Measurements from ENCODE around the gene EDEM2. TPM values are rescaled to one million over a fixed set of nuclear protein-coding genes. Genes with fewer than 3 reads are reported as not detected.

Gene EDEM2
- total and polyA plus RNA-seq, 7 donors, result 5.0 to 20.4 (median 8.3) TPM

GRCh38 chr20:35066194-35066593, 80.9 kb downstream of the EDEM2 start:
- peaks cover 0 to 25% of the 10 kb centered on the region in 2 donors for H3K36me3 ChIP-seq (ENCODE audit: insufficient read depth in 1 of 2, low read depth in 1 of 2)
- 90 to 94% (median 93%) methylated on average over 6 of the region's 6 CpGs for WGBS, 3 donors
- no peaks in the 10 kb centered on the region for H3K27me3 ChIP-seq (ENCODE audit: insufficient read depth in 3 of 3, low read length in 2 of 3)
- no peaks in the 10 kb centered on the region for H3K9me3 ChIP-seq
- intact Hi-C loops (cut with DNase I), result no loop called here
- H3K4me1 ChIP-seq, result peaks cover 19% of the 10 kb centered on the region
- TF ChIP-seq, protein P1, sequence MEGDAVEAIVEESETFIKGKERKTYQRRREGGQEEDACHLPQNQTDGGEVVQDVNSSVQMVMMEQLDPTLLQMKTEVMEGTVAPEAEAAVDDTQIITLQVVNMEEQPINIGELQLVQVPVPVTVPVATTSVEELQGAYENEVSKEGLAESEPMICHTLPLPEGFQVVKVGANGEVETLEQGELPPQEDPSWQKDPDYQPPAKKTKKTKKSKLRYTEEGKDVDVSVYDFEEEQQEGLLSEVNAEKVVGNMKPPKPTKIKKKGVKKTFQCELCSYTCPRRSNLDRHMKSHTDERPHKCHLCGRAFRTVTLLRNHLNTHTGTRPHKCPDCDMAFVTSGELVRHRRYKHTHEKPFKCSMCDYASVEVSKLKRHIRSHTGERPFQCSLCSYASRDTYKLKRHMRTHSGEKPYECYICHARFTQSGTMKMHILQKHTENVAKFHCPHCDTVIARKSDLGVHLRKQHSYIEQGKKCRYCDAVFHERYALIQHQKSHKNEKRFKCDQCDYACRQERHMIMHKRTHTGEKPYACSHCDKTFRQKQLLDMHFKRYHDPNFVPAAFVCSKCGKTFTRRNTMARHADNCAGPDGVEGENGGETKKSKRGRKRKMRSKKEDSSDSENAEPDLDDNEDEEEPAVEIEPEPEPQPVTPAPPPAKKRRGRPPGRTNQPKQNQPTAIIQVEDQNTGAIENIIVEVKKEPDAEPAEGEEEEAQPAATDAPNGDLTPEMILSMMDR (IDR thresholded peaks at IDR 0.05), result no peak
- peak in 2 of 4 donors; percentile 32 to 54 for ATAC-seq
- H3K27ac ChIP-seq, result no peak overlapping the region
- DNase-seq, result no peak
- no peak overlapping the region for H3K4me3 ChIP-seq

Other genes with a start within 250 kb of the EDEM2 start
- gene GSS, start 191.5 kb downstream of the EDEM2 start, total RNA-seq, result 10 to 100 TPM; 21.5 to 36.6 (median 26.6) TPM
- 10 to 100 TPM; 14.5 to 26.9 (median 24.5) TPM for gene GSS, start 191.5 kb downstream of the EDEM2 start, polyA plus RNA-seq
- gene MYH7B, start 191.5 kb downstream of the EDEM2 start, total RNA-seq, result 100 to 1,000 TPM in 1 of 4 donors, 10 to 100 TPM in 3; 10.6 to 101 (median 22.1) TPM
- 10 to 100 TPM in 1 of 3 donors, 1 to 10 TPM in 2; 5.7 to 15.0 (median 6.4) TPM for gene MYH7B, start 191.5 kb downstream of the EDEM2 start, polyA plus RNA-seq
- 10 to 100 TPM; 36.0 to 62.3 (median 58.1) TPM for gene TRPC4AP, start 54.5 kb downstream of the EDEM2 start, total RNA-seq
- gene TRPC4AP, start 54.5 kb downstream of the EDEM2 start, polyA plus RNA-seq, result 10 to 100 TPM; 42.0 to 51.7 (median 42.4) TPM
- 1 to 10 TPM; 2.8 to 8.8 (median 6.4) TPM for gene PROCR, start 24.7 kb upstream of the EDEM2 start, total RNA-seq
- gene PROCR, start 24.7 kb upstream of the EDEM2 start, polyA plus RNA-seq, result 1 to 10 TPM; 5.2 to 7.1 (median 6.1) TPM
- under 1 TPM in 3 of 4 donors, not detected in 1; 0.17 to 0.27 (median 0.20) TPM for gene MMP24, start 79.4 kb upstream of the EDEM2 start, total RNA-seq
- gene MMP24, start 79.4 kb upstream of the EDEM2 start, polyA plus RNA-seq, result under 1 TPM; 0.01 to 0.07 (median 0.04) TPM
- gene MMP24OS, start 130.8 kb upstream of the EDEM2 start, total RNA-seq, result 10 to 100 TPM; 25.1 to 40.6 (median 27.2) TPM
- gene MMP24OS, start 130.8 kb upstream of the EDEM2 start, polyA plus RNA-seq, result 10 to 100 TPM; 10.4 to 22.5 (median 19.3) TPM
- gene EIF6, start 137.4 kb upstream of the EDEM2 start, total RNA-seq, result 10 to 100 TPM; 44.3 to 65.5 (median 52.6) TPM
- 100 to 1,000 TPM in 1 of 3 donors, 10 to 100 TPM in 2; 63.0 to 169 (median 71.1) TPM for gene EIF6, start 137.4 kb upstream of the EDEM2 start, polyA plus RNA-seq
- gene FAM83C, start 145.1 kb upstream of the EDEM2 start, total RNA-seq, result not detected
- gene FAM83C, start 145.1 kb upstream of the EDEM2 start, polyA plus RNA-seq, result under 1 TPM; 0.04 to 0.07 (median 0.04) TPM